HG02759 (cell line): ENCODE data around the gene MATN1.
A peak's percentile ranks its signal among the peaks of the same experiment; 100 is the strongest.

Experiments
- ATAC-seq: cut with Tn5 transposase; IDR thresholded peaks from one replicate; pipeline ENCODE4 v1.9.1; 2021; ENCODE audit warnings: mild to moderate bottlenecking, moderate library complexity; ENCODE audit not compliant: unreplicated experiment

Gene MATN1

GRCh38 chr1:30732277-30732996, 9.1 kb upstream of the MATN1 start:
- peak; percentile 46 for ATAC-seq

- no peak for ATAC-seq
Measured at GRCh38 chr1:30731806-30732276, 8.5 kb upstream of the MATN1 start.

- ATAC-seq = no peak
Measured at GRCh38 chr1:30731109-30731805, 7.9 kb upstream of the MATN1 start.

- peak; percentile 46 for ATAC-seq
Measured at GRCh38 chr1:30730346-30731108, 7.1 kb upstream of the MATN1 start.

GRCh38 chr1:30729901-30730300, 6.5 kb upstream of the MATN1 start:
- ATAC-seq = no peak

- no peak for ATAC-seq
Measured at GRCh38 chr1:30728832-30729638, 5.7 kb upstream of the MATN1 start.

GRCh38 chr1:30728340-30728739, 5.0 kb upstream of the MATN1 start:
- ATAC-seq = no peak

GRCh38 chr1:30727824-30728223, 4.4 kb upstream of the MATN1 start:
- ATAC-seq = no peak

GRCh38 chr1:30726773-30727684, 3.6 kb upstream of the MATN1 start:
- ATAC-seq = no peak

- ATAC-seq = no peak
Measured at GRCh38 chr1:30726236-30726635, 2.9 kb upstream of the MATN1 start.

- ATAC-seq = no peak
Measured at GRCh38 chr1:30725450-30726095, 2.2 kb upstream of the MATN1 start.

- no peak for ATAC-seq
Measured at GRCh38 chr1:30724655-30725421, 1.5 kb upstream of the MATN1 start.

GRCh38 chr1:30724175-30724574, 790 bp upstream of the MATN1 start:
- ATAC-seq = no peak

GRCh38 chr1:30721812-30722537, 1.4 kb downstream of the MATN1 start:
- no peak for ATAC-seq

- ATAC-seq = no peak
Measured at GRCh38 chr1:30721341-30721793, 2.0 kb downstream of the MATN1 start.

GRCh38 chr1:30720271-30721223, 2.8 kb downstream of the MATN1 start:
- ATAC-seq = no peak
